ENCODE results near the gene C10orf105.

The C10orf105 gene

DNA sequence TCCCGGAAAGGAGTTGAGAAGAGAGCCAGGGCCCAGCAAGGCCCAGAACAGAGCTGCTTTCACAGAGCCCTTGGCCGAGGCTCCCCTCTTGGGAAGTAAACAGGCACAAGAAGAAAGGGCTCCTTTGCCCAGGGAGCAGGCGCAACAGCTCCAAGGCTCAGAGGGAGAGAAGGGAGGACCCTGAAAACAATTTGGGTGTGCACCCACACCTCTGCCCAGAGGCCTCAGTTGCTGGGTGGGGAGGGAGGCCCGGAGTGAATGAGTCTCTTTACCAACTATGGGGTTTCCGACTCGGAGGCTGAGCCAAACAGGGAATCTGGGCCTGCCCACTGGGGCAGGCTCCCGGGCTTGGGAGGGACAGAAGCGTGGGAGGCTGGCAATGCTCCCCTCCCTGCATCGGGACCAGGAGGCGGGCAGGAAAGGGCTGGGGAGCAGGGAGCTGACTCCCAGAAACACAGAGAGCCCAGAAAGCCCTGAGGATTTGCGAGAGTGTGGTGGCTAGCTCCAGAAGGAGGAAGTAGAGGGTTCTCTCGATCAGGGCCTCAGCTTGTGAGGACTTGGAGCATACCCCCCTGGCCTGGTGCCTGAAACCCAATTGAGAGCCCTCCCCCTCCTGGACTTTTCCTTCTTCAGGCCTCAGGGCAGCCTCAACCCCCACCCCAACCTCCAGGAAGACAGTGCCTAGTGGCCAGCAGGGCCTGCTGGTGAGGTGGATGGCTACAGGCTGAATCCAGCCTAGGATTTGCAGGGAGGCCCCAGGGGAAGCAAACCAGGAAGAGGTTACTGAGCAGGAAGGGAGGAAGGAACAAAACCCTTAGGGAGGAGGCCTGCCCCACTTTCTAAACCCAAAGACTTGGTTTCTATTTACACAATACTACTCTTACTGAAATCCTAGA is 6.2 kb downstream of the C10orf105 start:
- TF ChIP-seq FOXP2 (optimal IDR thresholded peaks at IDR 0.05; ENCODE audit: borderline replicate concordance, extremely low read depth, extremely low read length, insufficient read depth) (no peak), REST (IDR thresholded peaks at IDR 0.05; ENCODE audit: insufficient read depth in 1 of 2, low read depth in 2 of 2, low read length in 2 of 2) (no peak), SIN3A (IDR thresholded peaks at IDR 0.05; ENCODE audit: borderline replicate concordance, insufficient read depth, low read length) (no peak), TAF1 (IDR thresholded peaks at IDR 0.05; ENCODE audit: borderline replicate concordance, insufficient read depth, low read length) (no peak), POLR2AphosphoS5 (IDR thresholded peaks at IDR 0.05; ENCODE audit: low read depth, low read length) (no peak)

DNA sequence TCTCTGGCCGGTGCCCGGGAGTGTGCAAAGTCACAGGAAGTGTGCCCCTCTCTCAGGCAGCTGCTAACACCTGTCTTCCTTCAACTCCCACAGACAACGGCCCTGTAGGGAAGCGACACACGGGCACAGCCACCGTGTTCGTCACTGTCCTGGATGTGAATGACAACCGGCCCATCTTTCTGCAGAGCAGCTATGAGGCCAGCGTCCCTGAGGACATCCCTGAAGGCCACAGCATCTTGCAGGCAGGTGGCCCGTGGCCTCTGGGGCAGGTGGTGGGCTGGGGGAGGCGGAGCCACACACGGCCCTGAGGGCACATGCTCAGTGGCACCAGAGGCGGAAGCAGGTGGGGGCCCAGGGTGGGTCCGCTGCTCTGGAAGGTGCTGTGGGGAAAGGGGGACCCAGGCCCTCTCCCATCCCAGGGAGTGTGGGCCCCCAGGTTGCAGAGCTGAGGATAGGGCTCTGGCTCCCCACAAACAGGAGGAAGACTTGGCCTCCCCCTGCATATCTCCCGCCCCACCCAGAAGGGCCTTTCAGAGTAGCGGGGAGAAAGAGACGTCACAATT is 6.9 kb downstream of the C10orf105 start:
- TF ChIP-seq POLR2AphosphoS5 (IDR thresholded peaks at IDR 0.05; ENCODE audit: low read depth, low read length) = no peak
- no peak for TF ChIP-seq SIN3A (IDR thresholded peaks at IDR 0.05; ENCODE audit: borderline replicate concordance, insufficient read depth, low read length)
- TF ChIP-seq REST (IDR thresholded peaks at IDR 0.05; ENCODE audit: insufficient read depth in 1 of 2, low read depth in 2 of 2, low read length in 2 of 2) = no peak
- TF ChIP-seq TAF1 (IDR thresholded peaks at IDR 0.05; ENCODE audit: borderline replicate concordance, insufficient read depth, low read length) = no peak
- no peak for TF ChIP-seq FOXP2 (optimal IDR thresholded peaks at IDR 0.05; ENCODE audit: borderline replicate concordance, extremely low read depth, extremely low read length, insufficient read depth)

DNA sequence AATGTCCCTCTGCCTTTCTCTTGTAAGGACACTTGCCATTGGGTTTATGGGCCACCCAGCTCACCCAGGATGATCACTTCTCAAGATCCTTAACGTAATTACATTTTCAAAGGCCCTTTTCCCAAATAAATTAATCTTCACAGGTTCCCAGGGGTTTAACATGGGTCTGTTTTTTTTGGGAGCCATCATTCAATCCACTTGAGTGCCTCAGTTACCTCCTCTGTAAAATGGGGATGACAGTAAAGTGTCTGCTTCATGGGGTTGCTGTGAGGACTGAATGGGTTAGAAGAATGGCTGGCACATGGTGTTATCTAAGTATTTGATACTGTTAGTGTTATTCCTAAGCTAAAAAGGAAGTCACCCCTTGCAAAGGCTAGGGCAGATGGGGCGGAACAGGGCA is 7.4 kb downstream of the C10orf105 start:
- TF ChIP-seq POLR2AphosphoS5 (IDR thresholded peaks at IDR 0.05; ENCODE audit: low read depth, low read length) (no peak), SIN3A (IDR thresholded peaks at IDR 0.05; ENCODE audit: borderline replicate concordance, insufficient read depth, low read length) (no peak), FOXP2 (optimal IDR thresholded peaks at IDR 0.05; ENCODE audit: borderline replicate concordance, extremely low read depth, extremely low read length, insufficient read depth) (no peak), TAF1 (IDR thresholded peaks at IDR 0.05; ENCODE audit: borderline replicate concordance, insufficient read depth, low read length) (no peak), REST (IDR thresholded peaks at IDR 0.05; ENCODE audit: insufficient read depth in 1 of 2, low read depth in 2 of 2, low read length in 2 of 2) (no peak)

DNA sequence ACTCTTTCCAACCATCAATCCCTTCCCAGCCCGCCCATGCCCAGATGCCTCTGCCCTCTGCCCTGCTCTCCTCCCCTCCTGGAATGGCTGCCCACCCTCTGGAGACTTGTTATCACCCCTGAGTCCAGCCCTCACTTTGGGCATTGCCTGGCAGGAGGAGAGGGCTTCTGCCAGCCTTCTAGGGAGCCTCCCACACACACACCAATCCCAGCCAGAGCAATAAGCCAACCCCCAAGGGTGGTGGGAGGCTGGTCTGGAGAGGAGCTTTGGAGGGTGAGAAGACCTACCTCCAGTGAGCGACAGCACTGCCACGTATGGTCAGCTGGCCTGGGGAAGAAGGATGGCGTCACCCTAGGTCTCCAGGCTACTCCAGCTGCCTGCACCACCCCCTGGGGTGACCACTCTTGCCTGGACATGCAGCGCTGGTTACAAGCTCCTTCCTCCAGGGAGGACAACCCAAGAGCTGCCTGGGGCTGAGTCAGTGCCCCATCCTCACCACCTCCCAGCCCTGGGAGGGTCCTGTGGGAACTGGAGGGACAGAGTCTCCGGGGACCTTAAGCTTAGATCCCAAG is 8.4 kb downstream of the C10orf105 start:
- no peak for TF ChIP-seq TAF1 (IDR thresholded peaks at IDR 0.05; ENCODE audit: borderline replicate concordance, insufficient read depth, low read length)
- TF ChIP-seq SIN3A (IDR thresholded peaks at IDR 0.05; ENCODE audit: borderline replicate concordance, insufficient read depth, low read length) = no peak
- no peak for TF ChIP-seq POLR2AphosphoS5 (IDR thresholded peaks at IDR 0.05; ENCODE audit: low read depth, low read length)
- TF ChIP-seq FOXP2 (optimal IDR thresholded peaks at IDR 0.05; ENCODE audit: borderline replicate concordance, extremely low read depth, extremely low read length, insufficient read depth) = no peak
- no peak for TF ChIP-seq REST (IDR thresholded peaks at IDR 0.05; ENCODE audit: insufficient read depth in 1 of 2, low read depth in 2 of 2, low read length in 2 of 2)
